HG03565 (cell line): ENCODE measurements around the gene EEFSEC.

ENCODE experiments used
- ATAC-seq: cut with Tn5 transposase; IDR thresholded peaks from one replicate; pipeline ENCODE4 v1.9.1; 2021; ENCODE audit warnings: mild to moderate bottlenecking, moderate library complexity; ENCODE audit not compliant: unreplicated experiment

The EEFSEC gene

DNA sequence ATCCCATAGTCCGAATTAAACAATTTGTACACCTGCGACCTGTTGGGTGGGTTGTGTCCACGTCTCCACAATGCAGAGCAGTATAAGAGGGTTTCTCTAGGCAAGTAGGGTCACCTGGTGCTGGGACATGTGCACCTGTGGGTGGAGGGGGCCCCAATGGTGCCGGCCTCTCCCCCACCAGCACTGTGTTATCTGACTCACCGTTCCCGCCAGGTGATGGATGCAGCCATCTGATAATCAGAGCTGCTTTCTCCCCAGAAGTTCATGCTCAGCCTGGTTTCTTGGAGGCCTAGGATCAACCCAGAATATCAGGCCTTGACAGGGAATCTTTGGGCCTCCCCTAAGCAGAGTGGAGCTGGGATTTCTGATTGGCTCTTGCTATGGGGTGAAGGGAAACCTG is 227.4 kb downstream of the EEFSEC start:
- no peak for ATAC-seq

DNA sequence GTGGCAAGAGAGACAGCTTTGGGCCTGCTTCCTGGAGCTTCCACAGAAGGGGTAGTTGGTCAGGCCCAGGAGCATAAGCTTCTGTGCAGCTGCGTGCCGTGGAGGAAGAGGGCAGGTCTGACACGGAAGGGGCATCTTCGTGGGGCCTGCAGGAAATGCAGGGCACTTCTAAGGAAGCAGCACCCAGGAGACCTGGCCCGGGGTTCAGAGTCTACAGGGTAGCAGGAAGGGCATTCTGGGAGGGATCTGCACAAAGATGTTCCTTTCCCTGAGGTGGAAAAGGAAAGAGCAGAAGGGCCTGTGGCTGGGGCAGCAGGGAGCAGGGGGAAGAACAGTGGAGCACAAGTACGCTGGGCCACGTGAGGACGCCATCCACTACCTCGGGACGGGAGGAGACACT is 228.3 kb downstream of the EEFSEC start:
- ATAC-seq: no peak

GRCh38 chr3:128382221-128382807 is 229.0 kb downstream of the EEFSEC start:
- ATAC-seq: no peak

- ATAC-seq: no peak
These were observed 230.3 kb downstream of the EEFSEC start for GRCh38 chr3:128383316-128384235.

GRCh38 chr3:128385080-128385832 is 232.0 kb downstream of the EEFSEC start:
- no peak for ATAC-seq

- no peak for ATAC-seq
These were observed 235.7 kb downstream of the EEFSEC start for GRCh38 chr3:128388932-128389331.

DNA sequence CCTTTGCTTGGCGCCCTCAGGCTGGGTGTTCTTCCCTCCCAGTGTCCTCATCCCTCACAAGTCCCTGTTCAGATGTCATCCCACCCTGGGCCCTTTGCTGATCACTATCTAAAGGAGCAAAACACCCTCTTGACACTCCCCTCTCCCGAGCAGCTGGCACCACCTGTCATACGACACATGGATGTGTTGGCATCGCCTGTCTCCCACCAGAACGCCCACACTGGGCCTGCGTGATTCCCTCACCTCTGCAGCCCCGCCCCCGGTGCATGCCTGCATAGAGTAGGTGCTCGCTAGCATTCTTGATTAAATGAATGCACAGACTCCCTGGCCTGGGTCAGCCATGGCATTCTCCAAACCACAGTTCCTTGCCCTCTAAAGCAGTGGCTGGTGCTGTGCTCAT is 237.6 kb downstream of the EEFSEC start:
- no peak for ATAC-seq

DNA sequence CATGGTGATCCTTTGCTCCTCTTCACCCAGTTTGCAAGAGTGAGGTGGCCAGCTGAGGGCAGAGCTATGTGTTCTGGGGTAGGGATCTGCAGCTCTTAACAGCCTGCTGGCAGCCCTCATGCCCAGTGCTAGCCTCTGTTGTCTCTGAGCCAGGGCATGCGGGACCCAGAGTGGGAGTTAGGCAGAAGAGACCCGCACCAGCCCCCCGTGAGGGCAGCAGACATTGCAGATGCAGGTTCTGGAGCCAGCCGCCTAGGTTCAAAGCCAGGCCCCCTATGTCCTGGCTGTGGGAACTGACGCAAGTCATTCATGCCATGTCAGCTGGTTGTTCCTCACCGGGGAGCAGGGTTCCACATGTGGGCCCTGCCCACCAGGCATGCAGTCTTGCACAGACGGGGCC is 238.7 kb downstream of the EEFSEC start:
- no peak for ATAC-seq

- ATAC-seq: no peak
These were observed 239.7 kb downstream of the EEFSEC start for GRCh38 chr3:128392818-128393544.

GRCh38 chr3:128394033-128394432 is 240.8 kb downstream of the EEFSEC start:
- no peak for ATAC-seq

GRCh38 chr3:128395046-128395445 is 241.8 kb downstream of the EEFSEC start:
- no peak for ATAC-seq

- no peak for ATAC-seq
These were observed 242.3 kb downstream of the EEFSEC start for GRCh38 chr3:128395500-128396162.

DNA sequence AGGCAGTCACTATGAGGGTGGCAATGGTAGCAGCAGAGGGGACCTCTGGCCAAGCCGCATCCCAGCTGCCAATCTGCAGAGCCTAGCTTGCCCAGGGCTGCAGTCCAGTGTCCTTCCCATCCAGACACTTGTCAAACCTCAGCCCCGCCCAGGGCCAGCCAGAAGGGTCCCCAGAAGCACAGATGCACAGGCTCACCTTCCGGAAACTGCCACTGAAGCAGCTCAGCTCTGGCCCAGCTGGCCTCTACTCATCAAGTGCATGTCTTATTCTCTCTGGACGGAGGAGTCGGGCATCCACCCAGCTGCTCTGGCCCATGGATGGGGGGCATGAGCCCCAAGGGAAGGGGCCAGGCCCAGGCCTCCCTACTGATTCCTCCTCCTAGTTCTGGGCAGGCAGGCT is 244.2 kb downstream of the EEFSEC start:
- no peak for ATAC-seq

DNA sequence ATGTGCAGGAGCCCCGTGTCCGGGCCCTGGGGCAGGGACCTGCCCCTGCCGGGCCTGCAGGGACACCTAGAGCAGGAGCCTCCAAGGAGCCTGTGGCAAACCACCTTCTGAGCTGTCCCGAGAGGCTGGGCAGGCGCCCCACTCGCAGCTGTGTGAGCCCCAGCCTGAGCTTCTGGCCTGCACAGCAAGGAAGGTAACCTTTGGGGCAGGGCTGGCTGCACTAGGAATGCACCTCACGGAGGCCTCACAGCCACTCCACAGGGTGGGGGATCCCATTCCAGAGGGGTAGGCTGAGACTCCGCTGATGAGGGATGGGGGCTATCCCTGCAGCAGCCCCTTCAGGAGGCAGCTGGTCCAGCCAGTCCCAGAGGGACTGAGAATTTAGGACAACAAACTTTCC is 245.3 kb downstream of the EEFSEC start:
- ATAC-seq: no peak

GRCh38 chr3:128399221-128399915 is 246.1 kb downstream of the EEFSEC start:
- ATAC-seq: no peak

DNA sequence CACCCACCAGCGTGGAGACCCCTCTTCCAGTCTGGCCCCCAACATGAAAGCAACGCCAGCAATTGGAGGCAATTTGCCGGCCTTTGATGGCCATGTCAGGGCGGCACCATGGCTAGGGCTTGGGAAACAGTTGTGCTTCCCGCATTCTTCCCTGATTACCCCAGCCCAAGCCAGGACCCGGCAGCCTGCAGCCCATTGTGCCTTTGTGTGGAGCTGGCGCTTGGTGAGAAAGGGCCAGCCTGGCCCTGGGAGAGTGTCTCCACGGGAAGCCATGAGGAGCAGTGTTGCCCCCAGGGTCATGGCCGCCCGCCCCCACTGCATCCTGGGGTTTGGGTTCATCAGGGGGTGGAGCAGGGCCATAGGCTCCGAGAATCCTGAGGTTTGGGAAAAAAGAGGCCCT is 247.4 kb downstream of the EEFSEC start:
- ATAC-seq: no peak

GRCh38 chr3:128402319-128402718 is 249.0 kb downstream of the EEFSEC start:
- ATAC-seq: no peak

DNA sequence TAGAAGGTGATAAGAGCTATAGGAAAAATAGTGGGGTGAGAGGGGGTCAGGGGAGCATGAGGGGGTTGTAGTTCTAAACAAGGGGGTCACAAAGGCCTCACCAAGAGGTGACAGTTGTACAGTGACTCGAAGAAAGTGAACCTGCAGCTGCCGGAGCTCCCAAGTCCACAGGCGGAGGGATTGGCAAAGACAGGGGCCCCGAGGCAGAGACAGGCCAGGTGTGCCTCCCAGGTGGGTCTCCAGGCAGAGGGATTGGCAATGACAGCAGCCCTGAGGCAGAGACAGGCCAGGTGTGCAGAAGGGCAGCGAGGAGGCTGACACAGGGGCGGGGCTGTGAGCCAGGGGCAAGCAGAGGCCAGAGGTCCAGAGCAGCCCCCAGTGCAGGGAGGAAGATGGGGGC is 249.7 kb downstream of the EEFSEC start:
- ATAC-seq: no peak

DNA sequence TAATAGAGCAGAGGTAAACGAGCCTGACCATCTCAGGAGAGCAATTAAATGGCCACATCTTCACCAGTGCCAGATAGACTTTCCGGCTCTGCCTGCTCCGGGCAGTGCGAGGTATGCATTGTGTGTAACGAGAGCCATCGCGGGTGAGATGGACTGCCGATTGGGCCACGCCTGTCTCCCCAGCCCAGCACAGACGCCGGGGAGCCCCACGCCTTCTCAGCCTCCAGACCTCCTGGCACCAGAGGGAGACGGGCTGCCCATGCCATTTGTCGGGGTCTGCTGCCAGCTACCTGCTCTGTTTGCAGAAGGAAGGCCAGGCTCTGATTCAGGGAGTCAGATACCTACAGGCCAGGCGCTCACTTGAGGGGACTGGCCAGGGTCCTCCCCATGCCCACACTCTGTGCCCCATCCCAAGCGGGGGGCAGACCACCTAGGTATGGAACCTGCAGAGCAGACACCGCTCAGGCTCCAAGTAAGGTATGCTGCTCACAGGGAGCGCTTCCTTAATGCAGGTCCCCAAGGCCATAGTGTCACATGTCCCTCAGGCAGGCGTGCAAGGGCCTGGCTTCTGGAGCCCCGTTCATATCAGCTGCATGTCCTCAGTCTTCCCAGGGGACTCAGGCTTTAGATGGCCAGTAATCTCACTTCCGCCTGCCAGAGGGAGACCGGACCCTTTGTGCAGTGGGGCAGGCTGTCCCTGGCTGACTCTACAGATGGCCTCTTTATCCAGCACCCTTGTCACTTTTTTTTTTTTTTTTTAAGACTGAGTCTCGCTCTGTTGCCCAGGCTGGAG is 251.2 kb downstream of the EEFSEC start:
- ATAC-seq: no peak
